Superior temporal gyrus (tissue), 1 donor: Measurements from ENCODE around the gene ARHGEF37.
"Not testable (repeated sequence)": the region's sequence is repeated elsewhere in the genome, so short reads cannot be mapped to it uniquely, and the experiment has no call there.

Source experiments
- DNase-seq: peaks from one replicate; pipeline ENCODE4 v3.0.0-alpha.2; 2016; ENCODE audit errors: extremely low spot score

Gene ARHGEF37

GRCh38 chr5:149647334-149647733 is 66.0 kb downstream of the ARHGEF37 start:
- DNase-seq: no peak

DNA sequence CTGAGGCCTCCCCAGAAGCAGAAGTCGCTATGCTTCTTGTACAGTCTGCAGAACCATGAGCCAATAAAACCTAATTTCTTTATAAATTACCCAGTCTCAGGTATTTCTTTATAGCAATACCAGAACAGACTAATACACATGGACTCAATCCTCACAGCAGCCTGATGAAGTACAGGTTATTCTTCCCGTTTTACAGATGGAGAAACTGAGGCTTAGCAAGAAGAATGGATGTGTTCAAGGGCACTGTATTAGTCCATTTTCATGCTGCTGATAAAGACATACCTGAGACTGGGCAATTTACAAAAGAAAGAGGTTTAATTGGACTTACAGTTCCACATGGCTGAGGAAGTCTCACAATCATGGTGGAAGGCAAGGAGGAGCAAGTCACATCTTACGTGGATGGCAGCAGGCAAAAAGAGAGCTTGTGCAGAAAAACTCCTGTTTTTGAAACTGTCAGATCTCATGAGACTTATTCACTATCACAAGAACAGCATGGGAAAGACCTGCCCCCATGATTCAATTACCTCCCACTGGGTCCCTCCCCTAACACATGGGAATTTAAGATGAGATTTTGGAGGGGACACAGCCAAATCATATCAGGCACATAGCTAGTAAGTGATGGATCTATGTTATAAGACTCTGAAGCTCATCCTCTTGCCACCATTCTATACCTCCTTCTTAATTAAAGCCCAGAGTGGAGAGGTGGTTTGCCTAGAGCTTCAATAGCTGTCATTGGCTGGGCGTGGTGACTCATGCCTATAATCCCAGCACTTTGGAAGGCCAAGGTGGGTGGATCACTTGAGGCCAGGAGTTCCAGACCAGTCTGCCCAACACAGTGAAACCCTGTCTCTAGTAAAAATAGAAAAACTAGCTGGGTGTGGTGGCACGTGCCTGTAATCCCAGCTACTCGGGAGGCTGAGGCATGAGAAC is 67.4 kb downstream of the ARHGEF37 start:
- DNase-seq: not testable (repeated sequence)

GRCh38 chr5:149649730-149650129 is 68.4 kb downstream of the ARHGEF37 start:
- not testable (repeated sequence) for DNase-seq

GRCh38 chr5:149651686-149652085 is 70.4 kb downstream of the ARHGEF37 start:
- no peak for DNase-seq

- DNase-seq: no peak
These were observed 71.4 kb downstream of the ARHGEF37 start for GRCh38 chr5:149652697-149653096.

GRCh38 chr5:149654231-149654630 is 72.9 kb downstream of the ARHGEF37 start:
- no peak for DNase-seq

DNA sequence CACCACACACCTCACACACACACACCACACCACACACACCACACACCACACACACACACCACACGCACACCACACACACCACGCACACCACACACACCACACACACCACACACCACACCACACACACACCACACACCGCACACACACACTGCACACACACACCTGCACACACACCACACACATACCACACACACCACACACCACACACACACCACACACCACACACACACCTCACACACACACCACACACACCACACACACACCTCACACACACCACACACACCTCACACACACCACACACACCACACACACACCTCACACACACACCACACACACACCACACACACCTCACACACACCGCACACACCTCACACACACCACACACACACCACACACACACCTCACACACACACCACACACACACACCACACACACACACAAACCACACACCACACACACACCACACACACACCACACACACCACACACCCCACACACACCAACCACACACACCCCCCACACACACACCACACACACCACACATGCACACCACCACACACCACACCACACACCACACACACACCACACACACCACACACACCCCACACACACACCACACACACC is 73.7 kb downstream of the ARHGEF37 start:
- DNase-seq: no peak

DNA sequence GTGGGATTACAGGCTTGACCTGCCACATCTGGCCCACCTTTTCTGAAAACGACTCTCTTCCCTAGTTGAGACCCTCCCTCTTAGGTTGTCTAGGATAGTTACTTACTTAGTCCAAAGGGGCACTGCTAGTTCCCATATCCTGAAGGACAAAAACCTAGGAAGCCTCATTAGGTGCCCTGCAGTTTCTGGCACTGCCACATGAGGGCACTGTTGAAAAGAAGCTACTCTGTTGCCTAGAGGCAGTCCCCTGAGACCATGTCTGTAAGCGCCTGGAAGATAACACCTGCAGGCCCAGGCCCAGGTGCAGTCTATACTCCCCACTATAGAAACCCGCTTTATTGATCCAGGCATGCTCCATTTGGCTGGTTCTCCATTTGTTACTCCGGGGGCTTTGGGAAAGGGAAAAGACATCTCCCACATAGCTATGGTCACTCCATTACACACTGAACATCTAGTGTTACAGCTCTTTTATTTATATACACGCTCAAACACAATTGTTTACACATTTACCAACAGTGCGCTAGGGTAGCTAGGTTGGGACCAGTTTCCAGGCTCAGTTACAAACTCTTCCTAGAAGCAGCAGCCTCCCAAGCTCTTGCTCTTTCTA is 75.4 kb downstream of the ARHGEF37 start:
- DNase-seq: no peak

DNA sequence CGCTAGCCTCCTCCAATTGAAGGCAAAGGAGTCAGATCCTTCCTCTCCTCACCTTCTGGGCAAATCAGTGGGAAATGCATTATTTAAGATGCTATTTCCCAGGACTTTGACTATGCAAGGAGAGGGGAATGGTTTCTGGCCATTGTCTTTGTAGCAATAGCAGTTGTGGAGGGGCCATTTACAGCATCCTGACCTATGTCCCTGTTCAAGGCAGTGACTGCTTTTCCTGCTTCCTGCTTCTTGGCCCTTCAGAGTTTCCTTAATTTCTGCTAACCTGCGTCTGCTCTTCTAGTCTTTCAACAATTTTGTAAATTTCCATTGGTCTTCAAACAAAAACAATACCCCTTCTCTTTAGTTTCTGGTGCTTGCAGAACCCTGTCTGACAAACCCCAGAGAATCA is 76.0 kb downstream of the ARHGEF37 start:
- DNase-seq: no peak

DNA sequence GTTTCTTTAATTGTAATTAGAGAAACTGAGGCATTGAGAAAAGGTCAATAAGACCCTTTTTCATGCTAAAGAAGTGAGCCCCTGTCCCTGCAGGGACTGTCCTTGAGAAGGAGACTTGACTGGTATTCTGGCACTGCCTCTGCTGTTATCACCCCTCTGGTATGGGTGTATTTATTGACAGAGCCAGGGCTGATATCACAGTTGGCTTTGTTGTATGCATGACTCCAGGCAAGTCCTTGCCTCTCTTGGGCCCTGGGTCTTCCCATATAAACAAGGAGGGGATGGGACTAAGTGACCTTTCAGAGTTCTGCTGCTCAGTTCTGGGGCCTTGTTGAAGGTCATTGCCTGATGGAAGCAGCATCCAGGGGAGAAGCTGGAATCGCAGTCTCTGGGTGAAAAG is 77.0 kb downstream of the ARHGEF37 start:
- no peak for DNase-seq

DNA sequence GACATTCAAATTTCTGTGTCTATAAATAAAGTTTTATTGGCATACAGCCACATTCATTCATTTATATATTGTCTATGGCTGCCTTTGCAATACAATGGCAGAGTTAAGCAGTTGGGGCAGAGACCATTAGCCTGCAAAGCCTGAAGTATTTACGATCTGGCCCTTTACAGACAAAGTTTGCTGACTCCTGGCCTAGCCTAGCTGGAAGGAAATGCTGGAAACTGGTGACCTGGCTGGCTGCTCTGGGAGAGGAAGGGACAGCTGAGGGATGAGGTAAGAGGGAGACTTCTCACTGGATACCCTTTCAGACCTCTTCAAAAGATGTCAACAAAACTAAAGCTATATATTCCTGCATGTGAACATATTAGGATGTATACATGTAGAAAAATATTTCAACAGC is 82.8 kb downstream of the ARHGEF37 start:
- DNase-seq: no peak

GRCh38 chr5:149664666-149665415 is 83.5 kb downstream of the ARHGEF37 start:
- DNase-seq: no peak

DNA sequence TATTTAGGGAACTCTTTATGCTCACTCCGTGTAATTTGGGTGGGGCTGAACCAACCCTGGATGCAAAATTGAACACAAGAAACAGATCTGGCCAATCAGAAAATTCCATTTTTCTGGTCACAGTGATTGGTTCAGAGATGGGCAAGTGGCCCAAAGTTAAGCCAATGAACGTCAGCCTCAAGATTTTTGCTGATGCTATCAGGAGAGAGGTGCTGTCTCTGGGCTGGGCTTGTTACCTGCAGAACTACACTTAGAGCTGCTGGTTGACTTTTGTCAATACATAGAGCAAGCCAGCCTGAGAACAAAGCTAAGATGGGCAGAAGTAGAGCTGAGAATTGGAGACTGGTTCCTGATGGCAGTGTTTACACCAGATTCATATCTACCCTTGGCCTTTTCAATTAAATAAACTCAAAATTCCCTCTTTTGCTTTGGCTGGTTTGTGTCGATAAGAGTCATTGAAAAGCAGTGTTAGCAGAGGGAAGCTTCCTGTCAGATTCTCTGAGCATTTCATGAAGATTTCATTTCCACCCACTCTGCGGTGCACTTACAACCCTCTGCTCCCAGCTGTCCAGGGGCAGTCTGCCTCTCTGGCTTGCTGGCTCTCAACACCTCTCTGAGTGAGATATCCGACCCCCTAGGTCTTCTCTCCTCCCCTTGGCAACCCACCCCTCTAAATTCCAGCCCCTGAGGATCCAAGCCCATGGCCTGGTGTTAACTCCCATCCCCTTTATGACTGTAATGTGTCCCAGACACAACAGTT is 84.3 kb downstream of the ARHGEF37 start:
- DNase-seq: no peak

DNA sequence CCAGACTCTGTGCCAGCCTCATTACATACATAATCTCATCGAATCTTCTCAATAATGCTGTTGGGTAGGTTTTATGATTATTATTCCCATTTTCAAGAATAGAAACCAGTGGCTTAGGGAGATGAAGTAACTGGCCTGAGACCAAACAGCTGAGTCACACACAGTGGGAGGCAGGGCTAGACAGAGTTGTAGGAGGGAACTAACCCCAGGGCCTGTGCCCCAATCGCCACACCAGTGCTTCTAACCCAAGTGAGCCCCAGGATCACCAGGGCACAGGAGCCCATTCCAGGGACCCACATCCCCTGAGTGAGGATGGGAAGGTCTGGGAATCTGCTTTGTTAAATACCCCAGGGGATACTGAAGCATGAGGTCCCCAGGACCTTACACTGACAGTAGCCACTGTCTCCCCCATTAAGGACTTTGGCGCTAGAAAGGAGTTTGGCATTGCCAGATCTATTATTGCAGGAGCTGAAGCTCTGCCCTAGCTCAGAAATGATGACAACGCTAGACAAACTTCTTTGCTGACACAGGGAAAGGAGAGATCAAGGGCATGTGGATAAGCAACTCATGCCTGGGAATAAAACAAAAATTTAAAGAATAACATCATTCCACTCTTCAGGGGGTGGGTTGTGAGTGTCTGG is 85.0 kb downstream of the ARHGEF37 start:
- DNase-seq: no peak

DNA sequence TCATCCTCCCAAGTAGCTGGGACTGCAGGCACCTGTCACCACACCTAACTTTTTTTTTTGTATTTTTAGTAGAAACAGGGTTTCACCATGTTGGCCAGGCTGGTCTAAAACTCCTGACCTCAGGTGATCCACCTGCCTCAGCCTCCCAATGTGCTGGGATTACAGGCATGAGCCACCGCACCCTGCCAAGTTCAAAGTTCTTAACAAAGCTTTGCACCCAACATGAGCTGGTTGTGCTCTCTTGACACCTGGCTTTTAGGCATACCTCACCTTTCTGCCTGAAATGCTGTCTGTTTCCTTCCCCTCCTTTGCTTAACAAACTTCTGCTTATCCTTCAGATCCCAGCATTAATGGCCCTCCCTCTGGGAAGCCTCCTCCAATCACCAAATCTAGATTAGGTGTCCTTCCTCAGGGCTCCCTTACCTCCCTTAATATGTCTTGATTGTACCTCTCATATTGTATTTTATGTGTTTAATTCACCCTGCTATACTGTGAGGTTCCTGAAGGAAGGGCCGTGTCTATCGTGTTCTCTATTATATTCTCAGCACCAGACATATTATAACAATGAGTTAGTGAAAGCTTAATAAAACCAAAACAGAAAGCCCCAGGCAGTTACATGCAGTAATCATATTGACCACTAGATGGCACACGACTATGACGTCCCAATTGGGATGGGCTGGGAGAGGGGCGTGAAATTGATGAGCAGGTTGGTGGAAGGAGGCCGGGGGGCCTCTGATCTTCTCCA is 86.0 kb downstream of the ARHGEF37 start:
- DNase-seq: no peak

GRCh38 chr5:149667829-149668330 is 86.6 kb downstream of the ARHGEF37 start:
- no peak for DNase-seq

DNA sequence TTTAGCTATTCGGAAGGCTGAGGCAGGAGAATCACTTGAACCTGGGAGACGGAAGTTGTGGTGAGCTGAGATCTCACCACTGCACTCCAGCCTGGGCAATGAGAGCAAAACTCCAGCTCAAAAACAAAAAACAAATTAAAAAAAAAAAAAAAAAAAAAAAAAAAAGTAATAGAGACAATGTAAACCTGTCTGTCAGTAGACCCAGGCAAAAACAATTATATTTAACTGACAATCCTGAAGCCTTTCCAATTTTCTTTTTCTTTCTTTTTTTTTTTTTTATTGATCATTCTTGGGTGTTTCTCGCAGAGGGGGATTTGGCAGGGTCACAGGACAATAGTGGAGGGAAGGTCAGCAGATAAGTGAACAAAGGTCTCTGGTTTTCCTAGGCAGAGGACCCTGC is 88.0 kb downstream of the ARHGEF37 start:
- not testable (repeated sequence) for DNase-seq

DNA sequence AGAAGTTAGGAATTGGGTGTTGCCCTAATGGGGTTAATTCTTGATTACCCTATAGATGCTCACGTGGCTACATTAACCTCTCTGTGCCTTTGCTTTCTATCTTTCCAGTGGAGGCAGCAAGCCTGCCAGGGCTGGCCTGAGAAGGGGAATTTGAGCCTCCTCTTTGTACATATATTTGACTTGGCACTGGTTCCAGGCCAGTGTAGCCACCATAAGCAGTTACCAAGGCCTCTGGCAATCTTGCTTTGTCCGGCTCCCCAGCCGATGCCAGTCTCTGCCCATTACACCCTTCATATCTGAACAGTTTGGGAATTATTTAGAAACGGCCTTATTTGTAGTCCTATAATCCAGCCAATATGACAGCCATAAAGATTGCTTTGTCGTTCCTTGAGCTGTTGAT is 90.2 kb downstream of the ARHGEF37 start:
- no peak for DNase-seq

DNA sequence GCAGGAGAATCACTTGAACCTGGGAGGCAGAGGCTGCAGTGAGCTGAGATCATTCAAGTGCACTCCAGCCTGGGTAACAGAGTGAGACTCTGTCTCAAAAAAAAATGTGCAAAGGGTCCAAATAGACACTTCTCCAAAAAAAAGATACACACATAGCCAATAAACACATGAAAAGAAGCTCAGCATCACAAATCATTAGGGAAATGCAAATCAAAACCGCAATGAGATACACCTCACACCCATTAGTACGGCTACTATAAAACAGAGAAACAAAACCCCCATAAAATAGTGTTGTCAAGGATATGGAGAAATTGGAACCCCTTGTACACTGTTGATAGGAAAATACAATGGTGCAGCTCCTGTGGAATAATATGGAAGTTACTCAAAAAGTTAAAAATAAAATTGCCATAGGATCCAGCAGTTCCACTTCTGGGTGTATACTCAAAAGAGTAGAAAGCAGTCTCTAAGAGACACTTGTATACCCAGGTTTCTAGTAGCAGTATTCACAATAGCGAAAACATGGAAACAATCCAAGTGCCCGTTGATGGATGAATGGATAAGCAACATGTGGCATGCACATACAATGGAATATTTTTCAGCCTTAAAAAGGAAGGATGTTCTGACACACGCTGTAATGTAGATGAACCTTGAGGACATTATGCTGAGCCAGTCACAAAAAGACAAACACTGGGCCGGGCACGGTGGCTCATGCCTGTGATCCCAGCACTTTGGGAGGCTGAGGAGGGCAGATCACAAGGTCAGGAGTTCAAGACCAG is 91.6 kb downstream of the ARHGEF37 start:
- no peak for DNase-seq
